ENCODE results near the gene DHCR24. TPM values are rescaled to one million over a fixed set of nuclear protein-coding genes. Genes with fewer than 3 reads are reported as not detected.

Gene DHCR24
- total and polyA plus RNA-seq, 2 experiments from 2014 or later = 124 to 453 TPM

- ATAC-seq (no peak), DNase-seq (ENCODE audit: low spot score) (no peak)
- Mint-ChIP-seq H3K36me3 (ENCODE audit: low read depth) (peaks cover 64% of the 10 kb centered on the region), H3K27ac (no peak overlapping the region), H3K4me1 (no peaks in the 10 kb centered on the region), H3K4me3 (no peak overlapping the region), H3K27me3 (ENCODE audit: insufficient read depth, low read depth, poor library complexity) (peaks cover 4% of the 10 kb centered on the region), H3K9me3 (no peaks in the 10 kb centered on the region; the same call in 2 of the 3 replicates)
- no peak overlapping the region for H2AFZ ChIP-seq
- H3K79me2 ChIP-seq (replicated peaks; ENCODE audit: insufficient read depth) = no peaks in the 10 kb centered on the region
- H3K4me1 ChIP-seq (ENCODE audit: insufficient read depth) = no peaks in the 10 kb centered on the region
- no peak overlapping the region for H3K4me3 ChIP-seq
- H3K27ac ChIP-seq (ENCODE audit: low read depth) = 0 out of 2 replicates have a peak overlapping the region, but pooled peaks have one; percentile 59
- TF ChIP-seq CTCF (conservative IDR thresholded peaks at IDR 0.05; ENCODE audit: low read depth in 2 of 2) (no peak), ETS1 (IDR thresholded peaks at IDR 0.05) (no peak), REST (IDR thresholded peaks at IDR 0.05; ENCODE audit: unreplicated experiment) (no peak), JUNB (IDR thresholded peaks at IDR 0.05; ENCODE audit: unreplicated experiment) (no peak), STAT1 (IDR thresholded peaks at IDR 0.05; ENCODE audit: unreplicated experiment) (no peak), ZNF462 (CRISPR knock-in tag; IDR thresholded peaks at IDR 0.05) (no peak), EZH2 (IDR thresholded peaks at IDR 0.05; ENCODE audit: low read depth, unreplicated experiment) (no peak), EZH2phosphoT487 (IDR thresholded peaks at IDR 0.05; ENCODE audit: unreplicated experiment) (no peak), ZNF114 (CRISPR knock-in tag; IDR thresholded peaks at IDR 0.05) (no peak), NANOG (IDR thresholded peaks at IDR 0.05; ENCODE audit: borderline replicate concordance) (no peak), ZNF331 (CRISPR knock-in tag; IDR thresholded peaks at IDR 0.05; ENCODE audit: low read depth) (no peak), CREB1 (CRISPR knock-in tag; IDR thresholded peaks at IDR 0.05; ENCODE audit: low read depth) (no peak)
- peaks cover 53% of the 10 kb centered on the region for H3K36me3 ChIP-seq (ENCODE audit: insufficient read depth)
- no peak overlapping the region for H3K4me2 ChIP-seq
- H3K9me2 ChIP-seq (ENCODE audit: insufficient read depth) = no peaks in the 10 kb centered on the region
- H4K20me1 ChIP-seq (replicated peaks; ENCODE audit: insufficient read depth) = peaks cover 34% of the 10 kb centered on the region
- no peaks in the 10 kb centered on the region for H3K27me3 ChIP-seq (ENCODE audit: insufficient read depth)
- H3F3A ChIP-seq (replicated peaks; ENCODE audit: low read depth) = peaks cover 40% of the 10 kb centered on the region; the same call in 1 of the 2 replicates
Observed at GRCh38 chr1:54849219-54850068, 37.6 kb downstream of the DHCR24 start.
